B cell (primary cell): ENCODE results near the gene GLG1. TPM values are rescaled to one million over a fixed set of nuclear protein-coding genes. Genes with fewer than 3 reads are reported as not detected.

Source experiments
- ATAC-seq: fragments of 200-7000 bp; cut with Tn5 transposase; one replicate; pipeline ENCODE4 v1.10.0; 2021; ENCODE audit warnings: low read depth, mild to moderate bottlenecking, moderate number of reproducible peaks, moderate library complexity
- CTCF ChIA-PET: fragments of 350-600 bp; sonication (Branson Sonifier 250); formaldehyde crosslinking; loops from one replicate; lab custom pipeline; 2021; ENCODE audit warnings: antibody characterized with exemption, inconsistent platforms; lab: Charles Lee
- POLR2A ChIA-PET: fragments of 350-600 bp; sonication (Branson Sonifier 250); formaldehyde crosslinking; loops from one replicate; lab custom pipeline; 2021; ENCODE audit warnings: antibody characterized with exemption; lab: Charles Lee
- DNase-seq: peaks from one replicate; pipeline ENCODE4 v3.0.0; 2013
- H2AFZ ChIP-seq: 2 replicates; pipeline ENCODE4 v1.6.1; 2012; ENCODE audit warnings: mild to moderate bottlenecking, low read depth, low read length; ENCODE audit not compliant: insufficient read depth, poor library complexity, severe bottlenecking
- H3K27ac ChIP-seq, 2 donors: 1 replicate in 1 of 2; 2 replicates in 1 of 2; pipeline ENCODE4 v1.5.1; 2012 to 2013; ENCODE audit warnings: low read length in 2 of 2, mild to moderate bottlenecking in 2 of 2, moderate library complexity in 1 of 2
- H3K27me3 ChIP-seq, 4 experiments: fragments of 200-600 bp in 1 of 4; sonication (generic) in 1 of 4; replicated peaks in 1 of 4; 1 replicate in 2 of 4; 2 replicates in 2 of 4; pipeline versions ENCODE4 v1.6.1 to v1.7.0; 2013 to 2016; ENCODE audit warnings: low read length in 3 of 4, mild to moderate bottlenecking in 2 of 4, mixed read lengths in 1 of 4, moderate library complexity in 1 of 4; ENCODE audit not compliant: insufficient read depth in 4 of 4, control insufficient read depth in 3 of 4; ENCODE audit errors: control extremely low read depth in 1 of 4
- H3K36me3 ChIP-seq, 2 experiments: replicated peaks in 1 of 2; 1 replicate in 1 of 2; 2 replicates in 1 of 2; pipeline versions ENCODE4 v1.6.1 to v1.7.1; 2013; ENCODE audit warnings: low read length in 1 of 2; ENCODE audit not compliant: insufficient read depth in 2 of 2, control insufficient read depth in 1 of 2; ENCODE audit errors: control extremely low read depth in 1 of 2, extremely low read depth in 1 of 2
- H3K4me1 ChIP-seq, 2 donors: fragments of 200-600 bp in 1 of 2; sonication (generic) in 1 of 2; 1 replicate in 1 of 2; 2 replicates in 1 of 2; pipeline versions ENCODE4 v1.5.1 to v1.6.1; 2013 to 2017; ENCODE audit warnings: low read length in 2 of 2; ENCODE audit not compliant: control insufficient read depth in 2 of 2, insufficient read depth in 2 of 2
- H3K4me2 ChIP-seq: replicated peaks from 2 replicates; pipeline ENCODE3; 2012; ENCODE audit warnings: mild to moderate bottlenecking, low read depth, low read length; ENCODE audit not compliant: poor library complexity, severe bottlenecking
- H3K4me3 ChIP-seq, 5 experiments: fragments of 200-600 bp in 1 of 5; sonication (generic) in 1 of 5; 1 replicate in 3 of 5; 2 replicates in 2 of 5; pipeline versions ENCODE4 v1.5.1 to v1.7.0; 2011 to 2016; ENCODE audit warnings: low read length in 4 of 5, mild to moderate bottlenecking in 4 of 5, low read depth in 2 of 5, control low read depth in 1 of 5, moderate library complexity in 1 of 5; ENCODE audit not compliant: insufficient read depth in 1 of 5; ENCODE audit errors: control extremely low read depth in 1 of 5, extremely low read depth in 1 of 5
- H3K79me2 ChIP-seq: fragments of 200-600 bp; sonication (generic); one replicate; pipeline ENCODE4 v1.6.0; 2016; ENCODE audit warnings: low read length; ENCODE audit not compliant: control insufficient read depth, insufficient read depth
- H3K9ac ChIP-seq: fragments of 200-600 bp; sonication (generic); 2 replicates; pipeline ENCODE4 v1.6.1; 2017; ENCODE audit warnings: mild to moderate bottlenecking, low read length, moderate library complexity
- H3K9me3 ChIP-seq, 3 donors: one replicate each; pipeline versions ENCODE4 v1.6.1 to v1.7.1; 2013; ENCODE audit warnings: low read length in 2 of 3; ENCODE audit not compliant: control insufficient read depth in 2 of 3, insufficient read depth in 1 of 3; ENCODE audit errors: control extremely low read depth in 1 of 3
- H4K20me1 ChIP-seq: 2 replicates; pipeline ENCODE4 v1.6.0; 2012; ENCODE audit warnings: mild to moderate bottlenecking, low read length; ENCODE audit not compliant: insufficient read depth, control insufficient read depth, poor library complexity, severe bottlenecking
- H3K27ac Mint-ChIP-seq: one replicate; pipeline ENCODE4 v1.8.0; 2021; ENCODE audit warnings: mixed read lengths
- H3K27me3 Mint-ChIP-seq: one replicate; pipeline ENCODE4 v1.8.0; 2021; ENCODE audit warnings: mixed read lengths
- H3K4me1 Mint-ChIP-seq: one replicate; pipeline ENCODE4 v1.8.0; 2021; ENCODE audit warnings: mixed read lengths
- H3K4me3 Mint-ChIP-seq: one replicate; pipeline ENCODE4 v1.8.0; 2021; ENCODE audit warnings: mixed read lengths
- H3K9me3 Mint-ChIP-seq: one replicate; pipeline ENCODE4 v1.8.0; 2022; ENCODE audit warnings: mixed read lengths; ENCODE audit not compliant: insufficient read depth
- CTCF ChIP-seq: fragments of 200-600 bp; IDR thresholded peaks from one replicate; pipeline ENCODE4 v1.8.0; 2022; ENCODE audit warnings: antibody characterized with exemption, mild to moderate bottlenecking
- EZH2 ChIP-seq: IDR thresholded peaks from 2 replicates; pipeline ENCODE4 v1.6.1; 2012; ENCODE audit warnings: borderline replicate concordance, low read depth, mild to moderate bottlenecking, moderate library complexity, low read length; ENCODE audit not compliant: insufficient read depth, poor library complexity, severe bottlenecking
- WGBS: methylation state at CpG from one replicate; pipeline ENCODE4 v1.1.5; 2013; ENCODE audit warnings: missing lambda C conversion rate; ENCODE audit not compliant: insufficient coverage; 5-methylcytosine and 5-hydroxymethylcytosine counted together
- intact Hi-C: fragments of 100-400 bp; cut with micrococcal nuclease; formaldehyde crosslinking; loops from one replicate; pipeline ENCODE4 v1.10.0; 2022
- polyA plus RNA-seq: library from polyadenylated mRNA; depleted of rRNA; stranded (reverse); fragments of >200 nt; gene quantifications from 2 replicates; pipeline ENCODE4 v1.2.3, GENCODE V29; 2012
- total RNA-seq, 2 donors: library from RNA; stranded (reverse); fragments of 120-200 nt in 1 of 2; gene quantifications; 1 replicate in 1 of 2; 2 replicates in 1 of 2; pipeline versions ENCODE4 v1.2.3 to v1.2.4, GENCODE V29; 2013 to 2022

Gene GLG1
- total and polyA plus RNA-seq, 2 donors (not counting 1 experiment from before 2014, with no cell fraction given): 28.3 to 114 TPM

GRCh38 chr16:74563828-74564263 lies 43.1 kb downstream of the GLG1 start:
- TF ChIP-seq CTCF (no peak), EZH2 (no peak)
- no peaks in the 10 kb centered on the region for H3K27me3 ChIP-seq
- no peak overlapping the region for H3K4me3 ChIP-seq
- intact Hi-C loops: no loop called here
- H2AFZ ChIP-seq: no peak overlapping the region
- H3K79me2 ChIP-seq: peaks cover 96% of the 10 kb centered on the region
- Mint-ChIP-seq H3K27me3 (no peaks in the 10 kb centered on the region), H3K9me3 (no peaks in the 10 kb centered on the region), H3K4me1 (peaks cover 48% of the 10 kb centered on the region), H3K27ac (no peak overlapping the region), H3K4me3 (no peak overlapping the region)
- ChIA-PET POLR2A (no interaction called here), CTCF (no interaction called here)
- no peaks in the 10 kb centered on the region for H3K9me3 ChIP-seq
- no peak overlapping the region for H3K9ac ChIP-seq
- H3K4me1 ChIP-seq: no peaks in the 10 kb centered on the region
- 93% methylated on average over 7 of the region's 7 CpGs for WGBS
- H4K20me1 ChIP-seq: peaks cover 85% of the 10 kb centered on the region
- no peak for ATAC-seq
- H3K4me2 ChIP-seq: no peak overlapping the region
- H3K27ac ChIP-seq: no peak overlapping the region
- peaks cover 2 to 8% of the 10 kb centered on the region in 2 experiments for H3K36me3 ChIP-seq
- no peak for DNase-seq

GRCh38 chr16:74562117-74562516 lies 44.8 kb downstream of the GLG1 start:
- ATAC-seq: no peak
- TF ChIP-seq CTCF (no peak), EZH2 (no peak)
- Mint-ChIP-seq H3K27ac (no peak overlapping the region), H3K9me3 (no peaks in the 10 kb centered on the region), H3K27me3 (no peaks in the 10 kb centered on the region), H3K4me3 (no peak overlapping the region), H3K4me1 (peaks cover 46% of the 10 kb centered on the region)
- CTCF ChIA-PET: interaction anchor here (0.8 kb wide), 1 partner anchor 12 kb away, joined by 4 read pairs; no protein-coding TSS in a partner anchor
- H4K20me1 ChIP-seq: peaks cover 80% of the 10 kb centered on the region
- DNase-seq: no peak
- no peak overlapping the region for H3K4me2 ChIP-seq
- H3K27ac ChIP-seq: no peak overlapping the region
- 100% methylated on average over 1 of the region's 1 CpG for WGBS
- no peaks in the 10 kb centered on the region for H3K9me3 ChIP-seq
- no peak overlapping the region for H2AFZ ChIP-seq
- intact Hi-C loops: no loop called here
- no peak overlapping the region for H3K9ac ChIP-seq
- H3K79me2 ChIP-seq: peaks cover 90% of the 10 kb centered on the region
- no peaks in the 10 kb centered on the region for H3K27me3 ChIP-seq
- H3K36me3 ChIP-seq: peaks cover 4 to 8% of the 10 kb centered on the region in 2 experiments
- H3K4me1 ChIP-seq: no peaks in the 10 kb centered on the region
- no peak overlapping the region for H3K4me3 ChIP-seq
- POLR2A ChIA-PET: no interaction called here
